Measurements from ENCODE around the gene AIG1. TPM values are rescaled to one million over a fixed set of nuclear protein-coding genes. Genes with fewer than 3 reads are reported as not detected.

The AIG1 gene
- total and polyA plus RNA-seq, 2 experiments from 2014 or later: 44.7 to 46.9 TPM

- WGBS, 2 experiments (ENCODE audit: low coverage in 1 of 2, low lambda C conversion rate in 2 of 2, missing lambda C conversion rate in 2 of 2): 63% methylated on average over 5 of the region's 5 CpGs
Measured at GRCh38 chr6:143052282-143052681, 8.4 kb upstream of the AIG1 start.

GRCh38 chr6:143053856-143054255, 6.8 kb upstream of the AIG1 start:
- Histone ChIP-seq H2AFZ (no peak overlapping the region), H3K9ac (no peak overlapping the region), H4K20me1 (ENCODE audit: insufficient read depth) (no peaks in the 10 kb centered on the region), H3K27me3 (replicated peaks; ENCODE audit: insufficient read depth) (no peaks in the 10 kb centered on the region), H3K4me3 (no peak overlapping the region), H3K4me1 (ENCODE audit: insufficient read depth) (no peaks in the 10 kb centered on the region), H3K4me2 (ENCODE audit: unreplicated experiment) (no peak overlapping the region), H3K79me2 (ENCODE audit: insufficient read depth) (no peaks in the 10 kb centered on the region), H3K36me3 (ENCODE audit: low read depth) (no peaks in the 10 kb centered on the region), H3F3A (ENCODE audit: insufficient read depth) (no peaks in the 10 kb centered on the region), H3K9me3 (ENCODE audit: low read depth) (no peaks in the 10 kb centered on the region), H3K9me2 (ENCODE audit: insufficient read depth) (no peaks in the 10 kb centered on the region), H3K27ac (no peak overlapping the region)
- in situ Hi-C loops (cut with MboI): no loop called here
- WGBS, 2 experiments (ENCODE audit: low coverage in 1 of 2, low lambda C conversion rate in 2 of 2, missing lambda C conversion rate in 2 of 2): 68 to 75% methylated on average over 3 of the region's 3 CpGs
- DNase-seq: no peak
- TF ChIP-seq EZH2 (IDR thresholded peaks at IDR 0.05; ENCODE audit: insufficient read depth, poor library complexity, severe bottlenecking) (no peak), EZH2phosphoT487 (IDR thresholded peaks at IDR 0.05; ENCODE audit: insufficient read depth, low read depth) (no peak)

More at GRCh38 chr6:143052282-143052681, 8.4 kb upstream of the AIG1 start:
- Histone ChIP-seq H3K9ac (no peak overlapping the region), H3K27me3 (replicated peaks; ENCODE audit: insufficient read depth) (no peaks in the 10 kb centered on the region), H3K27ac (no peak overlapping the region), H3F3A (ENCODE audit: insufficient read depth) (no peaks in the 10 kb centered on the region), H3K4me2 (ENCODE audit: unreplicated experiment) (no peak overlapping the region), H3K9me2 (ENCODE audit: insufficient read depth) (no peaks in the 10 kb centered on the region), H3K4me3 (no peak overlapping the region), H3K9me3 (ENCODE audit: low read depth) (no peaks in the 10 kb centered on the region), H3K4me1 (ENCODE audit: insufficient read depth) (no peaks in the 10 kb centered on the region), H4K20me1 (ENCODE audit: insufficient read depth) (no peaks in the 10 kb centered on the region), H2AFZ (no peak overlapping the region), H3K79me2 (ENCODE audit: insufficient read depth) (no peaks in the 10 kb centered on the region), H3K36me3 (ENCODE audit: low read depth) (no peaks in the 10 kb centered on the region)
- in situ Hi-C loops (cut with MboI): no loop called here
- DNase-seq: no peak
- no peak for TF ChIP-seq EZH2 (IDR thresholded peaks at IDR 0.05; ENCODE audit: insufficient read depth, poor library complexity, severe bottlenecking)
- no peak for TF ChIP-seq EZH2phosphoT487 (IDR thresholded peaks at IDR 0.05; ENCODE audit: insufficient read depth, low read depth)

GRCh38 chr6:143054329-143054728, 6.4 kb upstream of the AIG1 start:
- H3K9me3 ChIP-seq (ENCODE audit: low read depth): no peaks in the 10 kb centered on the region
- H2AFZ ChIP-seq: no peak overlapping the region
- no peak for DNase-seq
- no peak overlapping the region for H3K27ac ChIP-seq
- no peak for TF ChIP-seq EZH2phosphoT487 (IDR thresholded peaks at IDR 0.05; ENCODE audit: insufficient read depth, low read depth)
- H3K4me3 ChIP-seq: no peak overlapping the region
- no peak overlapping the region for H3K9ac ChIP-seq
- H3K79me2 ChIP-seq (ENCODE audit: insufficient read depth): no peaks in the 10 kb centered on the region
- H3K4me1 ChIP-seq (ENCODE audit: insufficient read depth): peaks cover 4% of the 10 kb centered on the region; the same call in 1 of the 2 replicates
- in situ Hi-C loops (cut with MboI): no loop called here
- no peaks in the 10 kb centered on the region for H4K20me1 ChIP-seq (ENCODE audit: insufficient read depth)
- H3K9me2 ChIP-seq (ENCODE audit: insufficient read depth): no peaks in the 10 kb centered on the region
- 88 to 92% methylated on average over 2 of the region's 2 CpGs for WGBS, 2 experiments (ENCODE audit: low coverage in 1 of 2, low lambda C conversion rate in 2 of 2, missing lambda C conversion rate in 2 of 2)
- no peaks in the 10 kb centered on the region for H3K27me3 ChIP-seq (replicated peaks; ENCODE audit: insufficient read depth)
- peaks cover 5% of the 10 kb centered on the region; the same call in 1 of the 2 replicates for H3F3A ChIP-seq (ENCODE audit: insufficient read depth)
- no peaks in the 10 kb centered on the region for H3K36me3 ChIP-seq (ENCODE audit: low read depth)
- H3K4me2 ChIP-seq (ENCODE audit: unreplicated experiment): no peak overlapping the region

GRCh38 chr6:143055213-143055612, 5.5 kb upstream of the AIG1 start:
- DNase-seq: no peak
- TF ChIP-seq EZH2 (IDR thresholded peaks at IDR 0.05; ENCODE audit: insufficient read depth, poor library complexity, severe bottlenecking) (no peak), EZH2phosphoT487 (IDR thresholded peaks at IDR 0.05; ENCODE audit: insufficient read depth, low read depth) (no peak)
- H3K4me3 ChIP-seq: no peak overlapping the region
- H3K9me3 ChIP-seq (ENCODE audit: low read depth): no peaks in the 10 kb centered on the region
- H3K79me2 ChIP-seq (ENCODE audit: insufficient read depth): no peaks in the 10 kb centered on the region
- H3K36me3 ChIP-seq (ENCODE audit: low read depth): no peaks in the 10 kb centered on the region
- H3K4me1 ChIP-seq (ENCODE audit: insufficient read depth): peaks cover 11% of the 10 kb centered on the region; the same call in 1 of the 2 replicates
- 96 to 98% methylated on average over 2 of the region's 2 CpGs for WGBS, 2 experiments (ENCODE audit: low coverage in 1 of 2, low lambda C conversion rate in 2 of 2, missing lambda C conversion rate in 2 of 2)
- H3K9me2 ChIP-seq (ENCODE audit: insufficient read depth): no peaks in the 10 kb centered on the region
- no peak overlapping the region for H2AFZ ChIP-seq
- in situ Hi-C loops (cut with MboI): no loop called here
- H3K9ac ChIP-seq: no peak overlapping the region
- H3F3A ChIP-seq (ENCODE audit: insufficient read depth): peaks cover 14% of the 10 kb centered on the region
- no peaks in the 10 kb centered on the region for H3K27me3 ChIP-seq (replicated peaks; ENCODE audit: insufficient read depth)
- H4K20me1 ChIP-seq (ENCODE audit: insufficient read depth): no peaks in the 10 kb centered on the region
- H3K27ac ChIP-seq: no peak overlapping the region
- no peak overlapping the region for H3K4me2 ChIP-seq (ENCODE audit: unreplicated experiment)

GRCh38 chr6:143055891-143056290, 4.8 kb upstream of the AIG1 start:
- TF ChIP-seq EZH2phosphoT487 (IDR thresholded peaks at IDR 0.05; ENCODE audit: insufficient read depth, low read depth): no peak
- no peak for TF ChIP-seq EZH2 (IDR thresholded peaks at IDR 0.05; ENCODE audit: insufficient read depth, poor library complexity, severe bottlenecking)
- Histone ChIP-seq H3K4me1 (ENCODE audit: insufficient read depth) (peaks cover 11% of the 10 kb centered on the region; the same call in 1 of the 2 replicates), H4K20me1 (ENCODE audit: insufficient read depth) (no peaks in the 10 kb centered on the region), H3K79me2 (ENCODE audit: insufficient read depth) (no peaks in the 10 kb centered on the region), H3K27ac (no peak overlapping the region), H3K27me3 (replicated peaks; ENCODE audit: insufficient read depth) (no peaks in the 10 kb centered on the region), H3K9me2 (ENCODE audit: insufficient read depth) (no peaks in the 10 kb centered on the region), H3K4me2 (ENCODE audit: unreplicated experiment) (no peak overlapping the region), H2AFZ (no peak overlapping the region), H3K9me3 (ENCODE audit: low read depth) (no peaks in the 10 kb centered on the region), H3K36me3 (ENCODE audit: low read depth) (no peaks in the 10 kb centered on the region), H3K4me3 (no peak overlapping the region), H3K9ac (no peak overlapping the region), H3F3A (ENCODE audit: insufficient read depth) (peaks cover 15% of the 10 kb centered on the region)
- 82 to 83% methylated on average over 4 of the region's 4 CpGs for WGBS, 2 experiments (ENCODE audit: low coverage in 1 of 2, low lambda C conversion rate in 2 of 2, missing lambda C conversion rate in 2 of 2)
- in situ Hi-C loops (cut with MboI): no loop called here
- DNase-seq: no peak

Data from GM23248 (cell line).